HG02981 (cell line): Measurements from ENCODE around the gene TRIM64C.
"Not testable (repeated sequence)": the region's sequence is repeated elsewhere in the genome, so short reads cannot be mapped to it uniquely, and the experiment has no call there.

Source experiments
- ATAC-seq: cut with Tn5 transposase; IDR thresholded peaks from one replicate; pipeline ENCODE4 v1.9.1; 2021; ENCODE audit warnings: mild to moderate bottlenecking, moderate library complexity; ENCODE audit not compliant: unreplicated experiment

The TRIM64C gene, protein sequence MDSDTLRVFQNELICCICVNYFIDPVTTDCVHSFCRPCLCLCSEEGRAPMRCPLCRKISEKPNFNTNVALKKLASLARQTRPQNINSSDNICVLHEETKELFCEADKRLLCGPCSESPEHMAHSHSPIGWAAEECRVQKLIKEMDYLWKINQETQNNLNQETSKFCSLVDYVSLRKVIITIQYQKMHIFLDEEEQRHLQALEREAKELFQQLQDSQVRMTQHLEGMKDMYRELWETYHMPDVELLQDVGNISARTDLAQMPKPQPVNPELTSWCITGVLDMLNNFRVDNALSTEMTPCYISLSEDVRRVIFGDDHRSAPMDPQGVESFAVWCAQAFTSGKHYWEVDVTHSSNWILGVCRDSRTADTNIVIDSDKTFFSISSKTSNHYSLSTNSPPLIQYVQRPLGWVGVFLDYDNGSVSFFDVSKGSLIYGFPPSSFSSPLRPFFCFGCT

DNA sequence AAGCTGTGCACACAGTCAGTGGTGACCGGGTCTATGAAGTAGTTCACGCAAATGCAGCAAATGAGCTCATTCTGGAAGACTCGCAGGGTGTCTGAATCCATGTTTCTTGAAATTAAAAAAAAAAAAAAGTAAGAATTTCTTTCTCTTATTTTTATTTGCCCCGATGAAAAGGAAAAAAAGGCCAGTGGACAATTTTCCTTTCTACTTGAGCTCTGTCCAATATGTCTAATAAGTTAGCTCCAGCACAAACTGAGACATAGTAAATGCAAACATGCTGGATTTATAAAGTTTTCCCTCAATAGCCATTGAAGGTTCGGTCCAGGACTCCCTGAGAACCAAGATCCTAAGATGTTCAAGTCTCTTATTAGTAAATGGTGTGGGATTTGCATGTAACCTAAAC lies at the start of gene TRIM64C:
Gene TRIM64C, minus strand, starts transcription at position 101 of the 400 bp plus-strand sequence. Its CDS starts 0 bp downstream, at position 101.
- ATAC-seq: not testable (repeated sequence)

DNA sequence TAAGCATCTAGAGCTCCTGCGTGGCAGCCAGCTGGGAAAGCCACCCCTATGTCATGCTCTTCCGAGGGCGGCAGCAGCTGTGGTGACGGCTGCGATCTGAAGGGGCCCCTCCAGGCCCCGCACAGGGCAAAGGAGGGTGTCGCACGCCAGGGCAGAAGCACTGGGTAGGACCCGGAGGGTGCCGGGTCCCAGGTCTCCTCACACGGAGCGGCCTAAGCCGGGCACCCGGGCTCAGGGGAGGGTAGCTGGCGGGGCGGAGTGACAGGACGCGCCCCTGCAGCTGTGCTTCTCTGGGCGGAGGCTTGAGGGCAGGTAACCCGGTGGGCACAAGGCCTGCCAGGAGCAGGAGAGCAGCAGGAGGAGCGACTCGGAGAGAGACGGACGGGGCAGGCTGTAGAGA lies 43.4 kb upstream of the TRIM64C start:
- not testable (repeated sequence) for ATAC-seq

DNA sequence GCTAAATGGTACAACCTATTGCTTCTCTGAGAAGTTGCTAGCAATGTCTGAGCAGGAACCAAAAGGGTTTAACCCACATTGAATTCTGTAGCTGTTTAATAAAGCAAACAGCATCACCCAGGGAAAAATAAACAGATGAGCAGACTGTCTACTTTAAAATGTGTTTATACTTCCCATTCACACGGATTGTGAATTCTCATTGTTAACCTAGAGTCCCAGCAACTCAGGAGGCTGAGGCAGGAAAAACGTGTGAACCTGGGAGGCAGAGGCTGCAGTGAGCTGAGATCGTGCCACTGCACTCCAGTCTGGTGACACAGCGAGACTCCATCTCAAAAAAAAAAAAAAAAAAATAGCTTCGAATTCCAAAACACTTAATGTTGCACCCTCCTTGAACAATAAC lies 11.0 kb upstream of the TRIM64C start:
- ATAC-seq: not testable (repeated sequence)

DNA sequence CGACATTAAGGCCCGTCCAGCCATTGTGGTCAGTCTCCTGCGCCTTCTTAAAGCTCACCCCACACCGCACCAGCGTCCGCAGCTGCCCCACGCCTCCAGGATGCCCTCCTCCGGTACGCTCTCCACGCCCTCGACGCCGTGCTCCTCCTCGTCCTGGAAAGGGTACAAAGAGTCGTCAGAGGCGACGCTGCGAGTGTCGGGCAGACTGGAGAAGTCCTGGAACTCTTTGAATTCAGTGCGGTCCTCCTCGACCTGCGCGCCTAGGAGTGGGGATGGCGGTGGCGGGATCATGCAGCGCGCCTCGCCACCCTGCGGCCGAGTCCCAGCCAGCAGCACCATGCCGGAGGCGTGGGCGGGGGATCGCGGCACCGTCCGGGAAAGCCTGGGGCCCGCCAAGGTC lies 9.1 kb downstream of the TRIM64C start:
- ATAC-seq: not testable (repeated sequence)

DNA sequence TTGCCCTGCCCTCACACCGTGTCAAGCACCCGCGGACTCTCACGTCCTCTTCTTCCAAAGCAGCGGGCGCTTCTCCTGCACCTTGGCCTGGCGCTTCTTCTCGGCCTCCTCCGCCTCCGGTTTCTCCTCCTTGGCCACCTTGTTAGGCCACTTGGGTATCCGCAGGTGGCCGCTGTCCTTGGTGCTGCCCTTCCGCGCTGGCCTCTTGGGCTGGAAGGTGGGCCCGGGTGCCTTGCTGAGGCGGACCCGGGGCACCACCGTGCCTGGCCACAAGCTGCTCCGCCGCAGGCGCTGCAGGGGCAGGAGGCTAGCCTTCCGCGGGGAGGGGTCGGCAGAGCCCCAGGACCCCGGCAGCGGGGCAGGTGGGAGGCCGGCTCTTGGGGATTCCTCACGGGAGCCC lies 10.7 kb downstream of the TRIM64C start:
- not testable (repeated sequence) for ATAC-seq

DNA sequence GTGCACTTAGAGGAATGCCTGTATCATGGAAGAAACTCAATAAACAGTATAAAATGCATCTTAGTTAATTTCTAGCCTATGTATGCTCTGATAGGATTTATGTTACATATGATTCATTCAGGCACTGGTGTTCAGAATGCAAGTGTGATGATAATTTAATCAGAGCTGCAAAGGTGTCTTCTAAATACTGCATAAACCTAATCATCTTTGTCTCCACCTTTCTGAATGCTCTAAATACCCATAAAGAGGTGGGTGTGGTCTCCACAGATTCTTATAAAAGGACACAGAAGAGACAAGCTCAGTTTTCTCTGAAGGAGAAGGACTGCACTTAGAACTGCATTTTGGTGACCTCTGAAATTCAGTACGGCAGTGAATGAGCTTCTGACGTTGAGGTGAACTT lies 30.4 kb downstream of the TRIM64C start, which contains the start of gene TRIM49B:
Gene TRIM49B, plus strand, starts transcription at position 301 of the 400 bp plus-strand sequence. CDS start 2,777 bp downstream, outside the sequence.
- ATAC-seq: not testable (repeated sequence)
